A549 (cell line): ENCODE measurements around the gene GBP1. TPM values are rescaled to one million over a fixed set of nuclear protein-coding genes. Genes with fewer than 3 reads are reported as not detected.

ENCODE experiments used
- ATAC-seq, 2 experiments: fragments of 200-7000 bp in 1 of 2; fragments of >200 bp in 1 of 2; cut with Nextera tagmentation in 1 of 2; cut with Tn5 transposase in 1 of 2; 3 replicates each; pipeline versions ENCODE4 v1.8.0 to v1.9.1; 2018 to 2020; ENCODE audit warnings: mild to moderate bottlenecking in 1 of 2, moderate library complexity in 1 of 2
- CTCF ChIA-PET: fragments of 300-600 bp; sonication (Branson Sonifier 250); formaldehyde crosslinking; extraction: SDS; loops from one replicate; lab custom pipeline; 2021; ENCODE audit warnings: antibody characterized with exemption, inconsistent platforms; lab: Yijun Ruan, JAX
- POLR2A ChIA-PET: fragments of 350-600 bp; formaldehyde crosslinking; extraction: SDS; loops from one replicate; lab custom pipeline; 2021; ENCODE audit warnings: antibody characterized with exemption, inconsistent platforms; lab: Yijun Ruan, JAX
- DNase-seq, 2 experiments: peaks; one replicate each; pipeline versions ENCODE4 v3.0.0 to v3.0.0-alpha.2; 2011 to 2016; ENCODE audit warnings: low read depth in 1 of 2, low spot score in 1 of 2
- FAIRE-seq: peaks from 2 replicates; lab custom pipeline; 2011; peaks lifted over from hg19 to GRCh38; lab: Jason Lieb, UNC
- H3K27ac ChIP-seq, 2 experiments: fragments of >200 bp; sonication (Bioruptor Twin); formaldehyde crosslinking; 3 replicates each; pipeline ENCODE4 v1.5.1; 2016 to 2017
- H3K4me1 ChIP-seq: fragments of >200 bp; sonication (Bioruptor Twin); formaldehyde crosslinking; 3 replicates; pipeline ENCODE4 v1.6.1; 2016
- H3K4me2 ChIP-seq: fragments of >200 bp; sonication (Bioruptor Twin); formaldehyde crosslinking; 3 replicates; pipeline ENCODE4 v1.6.1; 2016
- H3K4me3 ChIP-seq: fragments of >200 bp; sonication (Bioruptor Twin); formaldehyde crosslinking; 3 replicates; pipeline ENCODE4 v1.5.1; 2016
- H3K9me3 ChIP-seq: fragments of >200 bp; sonication (Bioruptor Twin); formaldehyde crosslinking; 3 replicates; pipeline ENCODE4 v1.6.1; 2016
- BCL3 ChIP-seq: fragments of >200 bp; sonication (Bioruptor Twin); formaldehyde crosslinking; IDR thresholded peaks from 3 replicates; pipeline ENCODE4 v1.6.1; 2016
- CHD4 ChIP-seq: fragments of 200-600 bp; sonication (generic); IDR thresholded peaks from 2 replicates; pipeline ENCODE4 v1.6.1; 2016; ENCODE audit warnings: antibody characterized with exemption, mild to moderate bottlenecking, borderline replicate concordance
- CTCF ChIP-seq: fragments of >200 bp; sonication (Bioruptor Twin); formaldehyde crosslinking; IDR thresholded peaks from 3 replicates; pipeline ENCODE4 v1.5.1; 2016
- EP300 ChIP-seq, 2 experiments: fragments of >200 bp; sonication (Bioruptor Twin); formaldehyde crosslinking; IDR thresholded peaks; 2 replicates in 1 of 2; 3 replicates in 1 of 2; pipeline ENCODE4 v1.6.1; 2016 to 2017
- ESRRA ChIP-seq: fragments of 150-350 bp; IDR thresholded peaks from 2 replicates; pipeline ENCODE4 v1.6.1; 2014; ENCODE audit warnings: mild to moderate bottlenecking, low read length, borderline replicate concordance
- FOSB ChIP-seq: fragments of 250-450 bp; sonication (Bioruptor Pico); IDR thresholded peaks from 2 replicates; pipeline ENCODE4 v1.5.0; 2020; ENCODE audit warnings: mild to moderate bottlenecking, moderate library complexity
- FOSL2 ChIP-seq, 2 experiments: fragments of 450-650 bp in 1 of 2; fragments of >200 bp in 1 of 2; sonication (Bioruptor Twin) in 1 of 2; formaldehyde crosslinking; IDR thresholded peaks; 2 replicates each; pipeline versions ENCODE4 v1.5.0 to v1.6.1; 2016 to 2020; ENCODE audit warnings: mild to moderate bottlenecking in 1 of 2, moderate library complexity in 1 of 2
- FOXS1 ChIP-seq: fragments of 250-450 bp; sonication (Bioruptor Pico); IDR thresholded peaks from 2 replicates; pipeline ENCODE4 v1.5.0; 2020; ENCODE audit warnings: mild to moderate bottlenecking, moderate library complexity
- HES2 ChIP-seq: fragments of >200 bp; sonication (Bioruptor Twin); formaldehyde crosslinking; IDR thresholded peaks from 2 replicates; pipeline ENCODE4 v1.6.1; 2016
- HEYL ChIP-seq: fragments of 250-450 bp; sonication (Bioruptor Pico); IDR thresholded peaks from 2 replicates; pipeline ENCODE4 v1.8.0; 2021; ENCODE audit warnings: mild to moderate bottlenecking, moderate library complexity
- HOXB13 ChIP-seq: fragments of 250-450 bp; sonication (Bioruptor Pico); IDR thresholded peaks from 2 replicates; pipeline ENCODE4 v1.5.0; 2020; ENCODE audit warnings: low read depth, mild to moderate bottlenecking, moderate library complexity
- JUN ChIP-seq, 2 experiments: fragments of >200 bp; sonication (Bioruptor Twin); formaldehyde crosslinking; IDR thresholded peaks; 2 replicates in 1 of 2; 3 replicates in 1 of 2; pipeline ENCODE4 v1.6.1; 2016 to 2017
- MAFK ChIP-seq: fragments of 450-650 bp; IDR thresholded peaks from 2 replicates; pipeline ENCODE4 v1.6.1; 2014; ENCODE audit not compliant: partially characterized antibody
- MAX ChIP-seq: IDR thresholded peaks from 2 replicates; pipeline ENCODE4 v1.6.1; 2012
- MAZ ChIP-seq: fragments of 150-350 bp; IDR thresholded peaks from 2 replicates; pipeline ENCODE4 v1.6.1; 2014; ENCODE audit warnings: antibody characterized with exemption, low read depth, low read length, borderline replicate concordance
- MYC ChIP-seq: IDR thresholded peaks from 2 replicates; pipeline ENCODE4 v1.6.1; 2012; ENCODE audit warnings: mild to moderate bottlenecking, inconsistent platforms, low read length, improper control_type of control experiment, borderline replicate concordance
- NPAS2 ChIP-seq: fragments of 250-450 bp; sonication (Bioruptor Pico); IDR thresholded peaks from 2 replicates; pipeline ENCODE4 v1.8.0; 2022; ENCODE audit warnings: mild to moderate bottlenecking, moderate library complexity, borderline replicate concordance
- PBX3 ChIP-seq: IDR thresholded peaks from 2 replicates; pipeline ENCODE4 v1.6.1; 2012
- PHF8 ChIP-seq: fragments of 200-600 bp; sonication (generic); IDR thresholded peaks from 2 replicates; pipeline ENCODE4 v1.6.1; 2016; ENCODE audit warnings: low read depth, mild to moderate bottlenecking, antibody characterized with exemption, moderate library complexity, borderline replicate concordance
- RCOR1 ChIP-seq: fragments of 150-350 bp; IDR thresholded peaks from 2 replicates; pipeline ENCODE4 v1.6.1; 2014; ENCODE audit warnings: antibody characterized with exemption, low read length, low read depth
- RNF2 ChIP-seq: fragments of 200-600 bp; sonication (generic); IDR thresholded peaks from 2 replicates; pipeline ENCODE4 v1.6.1; 2016; ENCODE audit warnings: low read depth, mild to moderate bottlenecking, antibody characterized with exemption, moderate library complexity, borderline replicate concordance
- SMC3 ChIP-seq: fragments of >200 bp; sonication (Bioruptor Twin); formaldehyde crosslinking; IDR thresholded peaks from 3 replicates; pipeline ENCODE4 v1.6.1; 2018; ENCODE audit warnings: inconsistent platforms
- TFCP2L1 ChIP-seq: fragments of 250-450 bp; sonication (Bioruptor Pico); IDR thresholded peaks from 2 replicates; pipeline ENCODE4 v1.5.0; 2021; ENCODE audit warnings: mild to moderate bottlenecking
- USF2 ChIP-seq: fragments of 450-650 bp; IDR thresholded peaks from 2 replicates; pipeline ENCODE4 v1.6.1; 2014; ENCODE audit warnings: antibody characterized with exemption
- ZC3H11A ChIP-seq: fragments of 450-650 bp; IDR thresholded peaks from 2 replicates; pipeline ENCODE4 v1.6.1; 2014; ENCODE audit warnings: antibody characterized with exemption, mild to moderate bottlenecking
- ZSCAN20 ChIP-seq: fragments of 250-450 bp; sonication (Bioruptor Pico); IDR thresholded peaks from 2 replicates; pipeline ENCODE4 v1.8.0; 2022; ENCODE audit warnings: mild to moderate bottlenecking, moderate library complexity
- WGBS: methylation state at CpG from one replicate; pipeline ENCODE4 v1.1.6; 2017; ENCODE audit errors: missing lambda C conversion rate; 5-methylcytosine and 5-hydroxymethylcytosine counted together
- polyA plus RNA-seq, 4 experiments: library from polyadenylated mRNA; depleted of rRNA in 3 of 4; stranded (reverse); fragments of >200 nt; fragmentation: RNase III in 1 of 4; extraction: RNeasy Plus Mini Kit Qiagen cat#74134 plus additional on column Dnase treatment in 1 of 4; gene quantifications; 2 replicates in 3 of 4; 3 replicates in 1 of 4; pipeline ENCODE4 v1.2.3, GENCODE V29; 2011 to 2017

GBP1 gene
- polyA plus RNA-seq, 2 of the 4 experiments (the other 2 are of a cell fraction): 0.10 to 0.39 TPM

- 70% methylated on average over 4 of the region's 8 CpGs for WGBS
- DNase-seq (no peak), FAIRE-seq (no peak), ATAC-seq (no peak)
- ChIA-PET CTCF (no interaction called here), POLR2A (no interaction called here)
- Histone ChIP-seq H3K4me2 (no peak overlapping the region), H3K4me3 (no peak overlapping the region), H3K9me3 (no peaks in the 10 kb centered on the region), H3K27ac (no peak overlapping the region), H3K4me1 (no peaks in the 10 kb centered on the region)
- TF ChIP-seq MAX (no peak), JUN (IDR thresholded peaks at IDR 0.05) (no peak), MAZ (no peak), MYC (no peak), ZSCAN20 (no peak), FOSL2 (IDR thresholded peaks at IDR 0.05) (no peak), FOSL2 (CRISPR knock-in tag; IDR thresholded peaks at IDR 0.05) (no peak), CTCF (no peak), ESRRA (no peak), HOXB13 (CRISPR knock-in tag) (no peak), HEYL (CRISPR knock-in tag) (no peak), TFCP2L1 (CRISPR knock-in tag) (no peak), FOXS1 (CRISPR knock-in tag) (no peak), MAFK (no peak), ZC3H11A (no peak), HES2 (no peak), CHD4 (no peak), PHF8 (no peak)
Measured at GRCh38 chr1:89087241-89087640, 22.2 kb upstream of the GBP1 start.

GRCh38 chr1:89085781-89086180 is 20.8 kb upstream of the GBP1 start:
- ChIA-PET POLR2A (no interaction called here), CTCF (no interaction called here)
- Histone ChIP-seq H3K4me3 (no peak overlapping the region), H3K4me1 (no peaks in the 10 kb centered on the region), H3K9me3 (no peaks in the 10 kb centered on the region), H3K27ac (no peak overlapping the region), H3K4me2 (no peak overlapping the region)
- FAIRE-seq (no peak), DNase-seq (no peak), ATAC-seq (no peak)
- TF ChIP-seq PBX3: no peak
- TF ChIP-seq RCOR1: no peak
- no peak for TF ChIP-seq BCL3
- no peak for TF ChIP-seq HES2
- no peak for TF ChIP-seq SMC3
- TF ChIP-seq RNF2: no peak
- TF ChIP-seq EP300 (IDR thresholded peaks at IDR 0.05): no peak
- TF ChIP-seq FOXS1 (CRISPR knock-in tag): no peak
- TF ChIP-seq CTCF: no peak
- TF ChIP-seq USF2: no peak
- no peak for TF ChIP-seq FOSB (CRISPR knock-in tag)
- no peak for TF ChIP-seq HOXB13 (CRISPR knock-in tag)
- no peak for TF ChIP-seq NPAS2
- TF ChIP-seq, all 56 proteins: peak for 0
